Measurements from ENCODE around the gene NCF2.

GRCh38 chr1:183620311-183620710, 30.1 kb upstream of the NCF2 start:
- TF ChIP-seq, protein P1, sequence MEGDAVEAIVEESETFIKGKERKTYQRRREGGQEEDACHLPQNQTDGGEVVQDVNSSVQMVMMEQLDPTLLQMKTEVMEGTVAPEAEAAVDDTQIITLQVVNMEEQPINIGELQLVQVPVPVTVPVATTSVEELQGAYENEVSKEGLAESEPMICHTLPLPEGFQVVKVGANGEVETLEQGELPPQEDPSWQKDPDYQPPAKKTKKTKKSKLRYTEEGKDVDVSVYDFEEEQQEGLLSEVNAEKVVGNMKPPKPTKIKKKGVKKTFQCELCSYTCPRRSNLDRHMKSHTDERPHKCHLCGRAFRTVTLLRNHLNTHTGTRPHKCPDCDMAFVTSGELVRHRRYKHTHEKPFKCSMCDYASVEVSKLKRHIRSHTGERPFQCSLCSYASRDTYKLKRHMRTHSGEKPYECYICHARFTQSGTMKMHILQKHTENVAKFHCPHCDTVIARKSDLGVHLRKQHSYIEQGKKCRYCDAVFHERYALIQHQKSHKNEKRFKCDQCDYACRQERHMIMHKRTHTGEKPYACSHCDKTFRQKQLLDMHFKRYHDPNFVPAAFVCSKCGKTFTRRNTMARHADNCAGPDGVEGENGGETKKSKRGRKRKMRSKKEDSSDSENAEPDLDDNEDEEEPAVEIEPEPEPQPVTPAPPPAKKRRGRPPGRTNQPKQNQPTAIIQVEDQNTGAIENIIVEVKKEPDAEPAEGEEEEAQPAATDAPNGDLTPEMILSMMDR (IDR thresholded peaks at IDR 0.05; ENCODE audit: extremely low read depth in 1 of 2, insufficient read depth in 1 of 2, low read depth in 1 of 2, low read length in 2 of 2) = no peak
- TF ChIP-seq POLR2A (IDR thresholded peaks at IDR 0.05; ENCODE audit: low read depth, low read length) (no peak), POLR2AphosphoS5 (IDR thresholded peaks at IDR 0.05; ENCODE audit: insufficient read depth, low read depth, low read length) (no peak)

All from endothelial cell of umbilical vein (primary cell).